Neutrophil (primary cell): Measurements from ENCODE around the gene SEMA3C.
A peak's percentile ranks its signal among the peaks of the same experiment; 100 is the strongest.

ENCODE experiments used
- H3K27ac ChIP-seq: fragments of 200-600 bp; sonication (generic); 2 replicates; pipeline ENCODE4 v1.5.1; 2016; ENCODE audit warnings: mild to moderate bottlenecking, moderate library complexity
- H3K27me3 ChIP-seq: fragments of 200-600 bp; sonication (generic); 2 replicates; pipeline ENCODE4 v1.6.0; 2016; ENCODE audit warnings: mild to moderate bottlenecking
- H3K36me3 ChIP-seq: fragments of 200-600 bp; sonication (generic); 2 replicates; pipeline ENCODE4 v1.5.1; 2017
- H3K4me1 ChIP-seq, 2 experiments: fragments of 200-600 bp in 1 of 2; sonication (generic) in 1 of 2; 1 replicate in 1 of 2; 2 replicates in 1 of 2; pipeline versions ENCODE4 v1.5.1 to v1.6.1; 2013 to 2016; ENCODE audit warnings: low read depth in 1 of 2, low read length in 1 of 2, mild to moderate bottlenecking in 1 of 2, moderate library complexity in 1 of 2; ENCODE audit not compliant: control insufficient read depth in 1 of 2, insufficient read depth in 1 of 2
- H3K4me3 ChIP-seq, 2 experiments: fragments of 200-600 bp in 1 of 2; sonication (generic) in 1 of 2; 1 replicate in 1 of 2; 2 replicates in 1 of 2; pipeline ENCODE4 v1.5.1; 2013 to 2016; ENCODE audit warnings: low read depth in 1 of 2, low read length in 1 of 2, mild to moderate bottlenecking in 1 of 2, moderate library complexity in 1 of 2
- H3K9me3 ChIP-seq: fragments of 200-600 bp; sonication (generic); 2 replicates; pipeline ENCODE4 v1.5.1; 2016
- TF ChIP-seq, protein P1 (sequence below): fragments of 200-600 bp; sonication (generic); IDR thresholded peaks from 2 replicates; pipeline ENCODE4 v1.5.1; 2016; ENCODE audit warnings: antibody characterized with exemption

SEMA3C gene

DNA sequence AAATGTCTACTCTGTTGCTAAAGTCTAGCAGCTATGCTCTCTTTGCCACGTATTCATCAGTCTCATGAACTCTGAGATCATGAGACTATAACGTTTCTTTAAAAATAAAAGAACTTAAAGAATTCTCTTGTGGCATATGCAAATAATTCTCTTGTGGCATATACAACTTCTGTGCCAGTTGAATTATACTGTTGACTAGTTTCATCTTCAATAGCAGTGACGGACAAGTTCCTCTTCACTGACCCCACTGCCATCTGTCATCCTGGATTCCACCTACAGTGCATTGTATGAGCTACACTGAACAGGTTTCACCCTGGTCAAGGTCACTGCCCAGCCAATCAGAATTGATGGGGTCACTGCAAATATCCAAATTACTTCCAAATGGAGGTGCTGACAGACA lies 192.2 kb downstream of the SEMA3C start:
- H3K4me1 ChIP-seq: peaks cover 11 to 14% of the 10 kb centered on the region in 2 experiments
- no peak overlapping the region for H3K4me3 ChIP-seq
- H3K9me3 ChIP-seq: no peaks in the 10 kb centered on the region
- TF ChIP-seq, protein P1, sequence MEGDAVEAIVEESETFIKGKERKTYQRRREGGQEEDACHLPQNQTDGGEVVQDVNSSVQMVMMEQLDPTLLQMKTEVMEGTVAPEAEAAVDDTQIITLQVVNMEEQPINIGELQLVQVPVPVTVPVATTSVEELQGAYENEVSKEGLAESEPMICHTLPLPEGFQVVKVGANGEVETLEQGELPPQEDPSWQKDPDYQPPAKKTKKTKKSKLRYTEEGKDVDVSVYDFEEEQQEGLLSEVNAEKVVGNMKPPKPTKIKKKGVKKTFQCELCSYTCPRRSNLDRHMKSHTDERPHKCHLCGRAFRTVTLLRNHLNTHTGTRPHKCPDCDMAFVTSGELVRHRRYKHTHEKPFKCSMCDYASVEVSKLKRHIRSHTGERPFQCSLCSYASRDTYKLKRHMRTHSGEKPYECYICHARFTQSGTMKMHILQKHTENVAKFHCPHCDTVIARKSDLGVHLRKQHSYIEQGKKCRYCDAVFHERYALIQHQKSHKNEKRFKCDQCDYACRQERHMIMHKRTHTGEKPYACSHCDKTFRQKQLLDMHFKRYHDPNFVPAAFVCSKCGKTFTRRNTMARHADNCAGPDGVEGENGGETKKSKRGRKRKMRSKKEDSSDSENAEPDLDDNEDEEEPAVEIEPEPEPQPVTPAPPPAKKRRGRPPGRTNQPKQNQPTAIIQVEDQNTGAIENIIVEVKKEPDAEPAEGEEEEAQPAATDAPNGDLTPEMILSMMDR: no peak
- H3K36me3 ChIP-seq: no peaks in the 10 kb centered on the region
- no peaks in the 10 kb centered on the region for H3K27me3 ChIP-seq
- H3K27ac ChIP-seq: no peak overlapping the region

DNA sequence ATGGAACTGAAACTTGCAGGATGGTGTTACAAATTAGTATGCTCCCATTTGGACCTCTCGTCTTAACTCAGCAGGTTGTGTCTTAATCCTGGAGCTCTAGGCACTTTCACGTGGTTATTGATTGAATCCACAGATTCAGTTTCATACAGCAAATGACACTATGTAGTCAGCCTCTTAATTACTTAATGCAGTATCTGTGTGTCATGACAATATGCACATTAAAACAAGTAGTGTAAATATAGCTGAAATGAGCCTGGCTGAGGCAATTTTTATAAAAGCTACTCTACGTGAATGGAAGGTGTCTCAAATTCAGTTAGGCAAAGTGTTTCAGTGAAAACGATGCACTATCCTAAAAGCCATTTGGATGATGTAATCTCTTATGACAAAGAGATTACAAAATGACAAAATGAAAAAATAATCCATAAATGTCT lies 193.7 kb downstream of the SEMA3C start:
- Histone ChIP-seq H3K27ac (no peak overlapping the region), H3K27me3 (no peaks in the 10 kb centered on the region), H3K9me3 (no peaks in the 10 kb centered on the region), H3K4me3 (no peak overlapping the region), H3K36me3 (no peaks in the 10 kb centered on the region), H3K4me1 (peaks cover 17 to 22% of the 10 kb centered on the region in 2 experiments)
- TF ChIP-seq, protein P1: no peak

DNA sequence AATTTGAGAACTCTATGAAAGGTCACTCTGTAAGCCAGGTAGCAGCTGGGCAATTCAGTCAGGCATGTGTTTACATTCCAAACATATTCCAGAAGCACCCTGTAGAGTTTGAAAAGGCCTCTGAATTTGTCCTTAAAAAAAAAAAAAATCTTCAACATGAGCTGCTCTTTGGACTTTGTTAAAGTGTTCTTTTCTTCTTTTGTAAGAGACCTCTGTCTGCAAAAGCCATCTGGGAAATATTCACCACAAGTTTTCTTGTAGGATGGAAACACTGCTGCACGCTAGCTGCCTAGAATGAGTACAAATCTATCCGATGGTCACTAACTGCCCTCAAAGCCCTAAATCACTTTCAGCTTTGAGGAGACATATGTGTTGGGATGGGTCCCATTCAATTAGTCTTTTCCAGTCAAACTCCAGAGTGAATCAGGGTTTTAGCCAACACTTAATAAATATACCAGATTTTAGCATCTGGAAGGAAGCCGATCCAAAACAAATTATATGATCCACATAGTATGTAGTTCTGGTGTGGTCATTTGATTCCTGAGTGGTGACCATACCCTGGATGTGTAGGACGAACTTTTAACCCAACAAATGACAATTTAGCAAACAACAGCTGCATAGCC lies 194.5 kb downstream of the SEMA3C start:
- no peaks in the 10 kb centered on the region for H3K27me3 ChIP-seq
- H3K36me3 ChIP-seq: no peaks in the 10 kb centered on the region
- no peaks in the 10 kb centered on the region for H3K9me3 ChIP-seq
- peaks cover 17 to 22% of the 10 kb centered on the region in 2 experiments for H3K4me1 ChIP-seq
- no peak overlapping the region for H3K27ac ChIP-seq
- TF ChIP-seq, protein P1: no peak
- no peak overlapping the region for H3K4me3 ChIP-seq

DNA sequence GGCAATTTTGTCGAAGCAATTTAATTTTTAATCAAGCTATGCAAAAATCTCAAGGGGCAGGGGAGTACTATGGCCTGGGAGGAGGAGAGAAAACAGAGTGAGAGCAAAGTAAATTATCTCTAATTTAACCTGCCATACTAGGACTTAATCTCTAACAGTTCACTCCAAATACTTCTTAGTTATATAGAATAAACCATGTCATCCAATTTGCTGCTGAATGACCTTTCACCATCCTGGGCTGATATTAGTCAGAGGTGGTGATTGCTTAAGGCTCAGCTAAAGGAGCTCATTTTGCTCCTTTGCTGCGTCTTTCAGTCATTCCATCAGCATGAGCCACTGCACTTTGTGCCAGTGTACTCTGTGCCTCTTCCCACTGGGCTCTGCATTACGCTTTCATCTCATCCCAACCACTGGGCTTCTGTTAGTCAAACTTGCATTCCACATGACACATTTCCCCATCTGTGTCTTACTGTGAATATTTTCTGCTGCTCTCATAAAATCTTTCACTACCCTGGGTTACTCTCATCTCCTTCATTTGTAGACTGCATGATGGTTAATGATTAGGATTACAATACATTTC lies 196.1 kb downstream of the SEMA3C start:
- Histone ChIP-seq H3K27me3 (no peaks in the 10 kb centered on the region), H3K36me3 (no peaks in the 10 kb centered on the region), H3K4me3 (no peak overlapping the region), H3K4me1 (peaks cover 17 to 22% of the 10 kb centered on the region in 2 experiments), H3K27ac (no peak overlapping the region), H3K9me3 (no peaks in the 10 kb centered on the region)
- TF ChIP-seq, protein P1: no peak

DNA sequence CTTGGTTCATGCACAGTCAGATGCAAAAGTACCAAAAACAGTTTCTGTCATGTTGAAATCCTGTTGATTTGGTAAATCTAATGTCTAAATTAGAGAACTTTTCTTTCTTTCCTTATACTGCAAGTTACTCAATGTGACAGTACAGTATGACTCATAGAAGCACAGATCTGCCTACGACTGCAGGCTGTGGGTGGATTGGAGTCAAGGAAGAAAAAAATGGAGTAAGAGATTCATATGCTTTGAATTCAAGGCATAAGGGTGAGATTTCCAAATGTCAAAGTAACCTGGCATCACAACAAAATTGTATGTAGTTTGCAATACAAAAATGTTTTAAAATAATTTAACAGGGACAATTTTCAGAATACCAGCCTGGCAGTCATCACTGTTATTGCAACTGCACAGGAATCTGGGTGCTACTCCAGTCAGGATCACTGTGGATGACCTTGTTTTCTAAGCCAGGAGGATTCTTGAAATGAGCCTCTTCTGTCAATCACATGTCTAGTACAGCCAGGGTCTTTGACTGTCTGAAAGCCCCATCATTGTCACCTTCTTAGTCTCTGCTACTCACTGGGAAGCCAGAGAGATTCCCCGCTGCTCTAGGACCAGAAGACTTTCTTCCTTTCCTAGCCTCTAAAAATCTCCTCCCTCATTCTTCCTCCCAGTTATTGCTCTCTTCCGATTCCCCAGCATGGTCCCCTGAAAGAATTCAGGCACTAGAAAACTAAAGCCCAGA lies 196.8 kb downstream of the SEMA3C start:
- Histone ChIP-seq H3K9me3 (no peaks in the 10 kb centered on the region), H3K4me1 (peaks cover 17 to 22% of the 10 kb centered on the region in 2 experiments), H3K4me3 (no peak overlapping the region), H3K27ac (peak overlapping the region; percentile 58), H3K36me3 (no peaks in the 10 kb centered on the region), H3K27me3 (no peaks in the 10 kb centered on the region)
- TF ChIP-seq, protein P1: no peak
